Endometrium (tissue), 2 donors: ENCODE results near the gene TOX2.

Experiments
- FAIRE-seq: peaks from 2 replicates; lab custom pipeline; 2012; peaks lifted over from hg19 to GRCh38; lab: Jason Lieb, UNC
- donor health status: control.
- donor health status: control.

The TOX2 gene

GRCh38 chr20:44106615-44107014 lies 192.0 kb downstream of the TOX2 start:
- FAIRE-seq = no peak

- no peak for FAIRE-seq
Measured at GRCh38 chr20:44109951-44110361, 195.3 kb downstream of the TOX2 start.

GRCh38 chr20:44110816-44111568 lies 196.3 kb downstream of the TOX2 start:
- FAIRE-seq = no peak

- FAIRE-seq = no peak
Measured at GRCh38 chr20:44111712-44112335, 197.2 kb downstream of the TOX2 start.

GRCh38 chr20:44112456-44112855 lies 197.8 kb downstream of the TOX2 start:
- no peak for FAIRE-seq

- FAIRE-seq = no peak
Measured at GRCh38 chr20:44112889-44113617, 198.4 kb downstream of the TOX2 start.

GRCh38 chr20:44113618-44114376 lies 199.1 kb downstream of the TOX2 start:
- FAIRE-seq = no peak

GRCh38 chr20:44115181-44115580 lies 200.5 kb downstream of the TOX2 start:
- FAIRE-seq = no peak

GRCh38 chr20:44115762-44116644 lies 201.4 kb downstream of the TOX2 start:
- no peak for FAIRE-seq

- FAIRE-seq = no peak
Measured at GRCh38 chr20:44117296-44118184, 202.9 kb downstream of the TOX2 start.

- FAIRE-seq = no peak
Measured at GRCh38 chr20:44118185-44119033, 203.8 kb downstream of the TOX2 start.
